GM12878 (cell line): ENCODE measurements around the gene HDAC9. TPM values are rescaled to one million over a fixed set of nuclear protein-coding genes. Genes with fewer than 3 reads are reported as not detected.

Experiments used
- ATAC-seq: fragments of 200-7000 bp; cut with Tn5 transposase; 3 replicates; pipeline ENCODE4 v1.9.1; 2020; ENCODE audit warnings: mild to moderate bottlenecking, moderate library complexity
- BruUV-seq: library from RNA; stranded (reverse); fragments of 400-500 nt; replicated peaks from 2 replicates; lab custom pipeline; 2021; lab: Mats Ljungman, UMichigan
- CTCF ChIA-PET: fragments of 300-600 bp; sonication (Branson Sonifier 250); formaldehyde crosslinking; extraction: SDS; loops from one replicate; lab custom pipeline; 2021; ENCODE audit warnings: inconsistent platforms; lab: Yijun Ruan, JAX
- POLR2A ChIA-PET: fragments of 350-600 bp; formaldehyde crosslinking; extraction: SDS; loops from one replicate; lab custom pipeline; 2021; ENCODE audit warnings: inconsistent platforms; lab: Charles Lee
- RAD21 ChIA-PET: fragments of 300-600 bp; sonication (Branson Sonifier 250); formaldehyde crosslinking; loops from one replicate; lab custom pipeline; 2023; ENCODE audit warnings: antibody characterized with exemption; ENCODE audit not compliant: unreplicated experiment; lab: Charles Lee
- SMC1A ChIA-PET: fragments of 300-600 bp; sonication (Branson Sonifier 250); formaldehyde crosslinking; loops from one replicate; lab custom pipeline; 2023; ENCODE audit not compliant: unreplicated experiment, uncharacterized antibody; lab: Charles Lee
- DNase-seq: peaks from one replicate; pipeline ENCODE4 v3.0.0-alpha.2; 2011; ENCODE audit warnings: low read depth, low spot score
- FAIRE-seq: peaks from 3 replicates; lab custom pipeline; 2011; peaks lifted over from hg19 to GRCh38; lab: Jason Lieb, UNC
- H2AFZ ChIP-seq: 2 replicates; pipeline ENCODE4 v1.6.0; 2011; ENCODE audit warnings: low read depth, low read length, control low read depth; ENCODE audit not compliant: control insufficient read depth
- H3K27ac ChIP-seq: 2 replicates; pipeline ENCODE4 v1.5.1; 2011; ENCODE audit warnings: control low read depth; ENCODE audit not compliant: control insufficient read depth, insufficient read depth
- H3K27me3 ChIP-seq, 2 experiments: replicated peaks in 1 of 2; 2 replicates each; pipeline versions ENCODE4 v1.6.0 to v1.6.1; 2011; ENCODE audit warnings: low read length in 1 of 2; ENCODE audit not compliant: control insufficient read depth in 2 of 2, insufficient read depth in 2 of 2
- H3K36me3 ChIP-seq, 2 experiments: 2 replicates each; pipeline ENCODE4 v1.5.1; 2011; ENCODE audit warnings: low read length in 1 of 2; ENCODE audit not compliant: control insufficient read depth in 2 of 2, insufficient read depth in 2 of 2
- H3K4me1 ChIP-seq: 2 replicates; pipeline ENCODE4 v1.6.1; 2011; ENCODE audit warnings: mild to moderate bottlenecking, low read length, moderate library complexity, mixed read lengths; ENCODE audit not compliant: control insufficient read depth, insufficient read depth
- H3K4me2 ChIP-seq: 2 replicates; pipeline ENCODE4 v1.6.0; 2011; ENCODE audit warnings: control low read depth; ENCODE audit not compliant: control insufficient read depth, insufficient read depth
- H3K4me3 ChIP-seq: fragments of 200-600 bp; sonication (generic); 2 replicates; pipeline ENCODE4 v1.5.1; 2016
- H3K79me2 ChIP-seq: 2 replicates; pipeline ENCODE4 v1.6.0; 2011; ENCODE audit warnings: low read length; ENCODE audit not compliant: control insufficient read depth, insufficient read depth
- H3K9ac ChIP-seq: 2 replicates; pipeline ENCODE4 v1.8.0; 2011; ENCODE audit warnings: low read length, control low read depth, mixed read lengths; ENCODE audit not compliant: control insufficient read depth, insufficient read depth
- H3K9me3 ChIP-seq: replicated peaks from 3 replicates; pipeline ENCODE4 v1.5.1; 2011; ENCODE audit warnings: mild to moderate bottlenecking, low read length; ENCODE audit not compliant: control insufficient read depth, insufficient read depth
- H4K20me1 ChIP-seq: 2 replicates; pipeline ENCODE4 v1.6.0; 2011; ENCODE audit not compliant: control insufficient read depth, insufficient read depth
- ETV6 ChIP-seq, 2 experiments: fragments of 450-650 bp in 1 of 2; IDR thresholded peaks in 1 of 2; conservative IDR thresholded peaks in 1 of 2; 2 replicates each; pipeline ENCODE4 v1.6.1; 2014; ENCODE audit warnings: antibody characterized with exemption in 1 of 2, borderline replicate concordance in 1 of 2, low read depth in 1 of 2, mild to moderate bottlenecking in 1 of 2, moderate library complexity in 1 of 2
- GATAD2B ChIP-seq: fragments of 450-650 bp; conservative IDR thresholded peaks from 2 replicates; pipeline ENCODE4 v1.6.1; 2017; ENCODE audit warnings: low read depth, mild to moderate bottlenecking, moderate library complexity
- HDAC2 ChIP-seq: fragments of 200-600 bp; sonication (generic); IDR thresholded peaks from 2 replicates; pipeline ENCODE4 v1.6.1; 2017
- HDAC6 ChIP-seq: fragments of 200-600 bp; sonication (generic); IDR thresholded peaks from one replicate; pipeline ENCODE4 v1.8.0; 2017; ENCODE audit warnings: antibody characterized with exemption; ENCODE audit not compliant: unreplicated experiment
- MTA2 ChIP-seq: fragments of 450-650 bp; IDR thresholded peaks from 2 replicates; pipeline ENCODE4 v1.6.1; 2016; ENCODE audit warnings: low read depth, mild to moderate bottlenecking, moderate library complexity
- NR2F1 ChIP-seq: fragments of 450-650 bp; conservative IDR thresholded peaks from 2 replicates; pipeline ENCODE4 v1.6.1; 2017; ENCODE audit warnings: mild to moderate bottlenecking
- SMARCA5 ChIP-seq: fragments of 450-650 bp; IDR thresholded peaks from 2 replicates; pipeline ENCODE4 v1.6.1; 2017; ENCODE audit warnings: mild to moderate bottlenecking
- SREBF1 ChIP-seq: IDR thresholded peaks from 2 replicates; pipeline ENCODE4 v1.6.1; 2012; ENCODE audit warnings: mild to moderate bottlenecking, low read length
- TCF12 ChIP-seq: IDR thresholded peaks from 2 replicates; pipeline ENCODE4 v1.6.1; 2011; ENCODE audit warnings: low read depth, mild to moderate bottlenecking, low read length
- ZNF687 ChIP-seq: fragments of 450-650 bp; IDR thresholded peaks from 2 replicates; pipeline ENCODE4 v1.6.1; 2017; ENCODE audit warnings: mild to moderate bottlenecking, moderate library complexity
- WGBS: methylation state at CpG from one replicate; pipeline ENCODE4 v1.1.6; 2016; ENCODE audit warnings: low lambda C conversion rate; ENCODE audit not compliant: insufficient replicate concordance, insufficient coverage; ENCODE audit errors: missing lambda C conversion rate; 5-methylcytosine and 5-hydroxymethylcytosine counted together
- in situ Hi-C: fragments of 300-500 bp; cut with MboI; formaldehyde crosslinking; loops from 9 replicates; pipeline ENCODE4 v1.14.3; 2018; ENCODE audit warnings: mixed read lengths
- intact Hi-C: fragments of 100-400 bp; cut with micrococcal nuclease; formaldehyde crosslinking; loops from one replicate; pipeline ENCODE4 v1.14.2; 2022; ENCODE audit not compliant: unreplicated experiment
- polyA plus RNA-seq, 11 experiments: library from polyadenylated mRNA; depleted of rRNA in 4 of 11; unstranded in 6 of 11; stranded (reverse) in 5 of 11; fragments of >200 nt; fragmentation: Nextera tagmentation in 4 of 11; fragmentation: Illumina TruSeq in 1 of 11; extraction: Ambion mirVana in 4 of 11; extraction: Trizol in 1 of 11; gene quantifications; 1 replicate in 1 of 11; 2 replicates in 10 of 11; pipeline versions ENCODE4 v1.2.1 to v1.2.3, GENCODE V29; 2011 to 2016; ENCODE audit warnings: inconsistent platforms in 2 of 11, missing spikeins in 2 of 11, low read depth in 1 of 11
- total RNA-seq, 4 experiments: library from RNA; depleted of rRNA in 3 of 4; stranded (reverse); fragments of >200 nt in 3 of 4; fragmentation: Illumina TruSeq in 1 of 4; extraction: Trizol in 1 of 4; gene quantifications; 2 replicates each; pipeline versions ENCODE4 v1.2.1 to v1.2.3, GENCODE V29; 2013 to 2021

Gene HDAC9
- total and polyA plus RNA-seq, 10 of the 15 experiments (the other 5 are each of a cell fraction or from before 2014, with no cell fraction given), result 0.73 to 12.8 (median 0.92) TPM

- no peaks in the 10 kb centered on the region for H3K36me3 ChIP-seq
- no peak overlapping the region for H3K9ac ChIP-seq
- H3K27me3 ChIP-seq, result no peaks in the 10 kb centered on the region
- DNase-seq (no peak), FAIRE-seq (no peak), ATAC-seq (no peak)
- no peaks in the 10 kb centered on the region for H4K20me1 ChIP-seq
- no TSS peak for BruUV-seq
- H3K4me2 ChIP-seq, result no peak overlapping the region
- H3K9me3 ChIP-seq, result no peaks in the 10 kb centered on the region
- intact Hi-C loops (no loop called here), in situ Hi-C loops (no loop called here)
- H3K4me1 ChIP-seq, result no peaks in the 10 kb centered on the region
- SMC1A ChIA-PET, result interaction anchor here (1.5 kb wide), 1 partner anchor 16 kb away, joined by 3 read pairs; no protein-coding TSS in a partner anchor
- H3K79me2 ChIP-seq, result no peaks in the 10 kb centered on the region
- no peak overlapping the region for H3K27ac ChIP-seq
- H3K4me3 ChIP-seq, result no peak overlapping the region
- CTCF ChIA-PET, result interaction anchor here (1.5 kb wide), 1 partner anchor 14 kb away, joined by 3 read pairs; no protein-coding TSS in a partner anchor
- 31% methylated on average over 5 of the region's 5 CpGs for WGBS
- POLR2A ChIA-PET, result no interaction called here
- no peak overlapping the region for H2AFZ ChIP-seq
- TF ChIP-seq HDAC2 (no peak), HDAC6 (no peak), SMARCA5 (no peak), NR2F1 (no peak), TCF12 (no peak), MTA2 (no peak), GATAD2B (no peak), SREBF1 (no peak), ZNF687 (no peak), ETV6 (conservative IDR thresholded peaks at IDR 0.05 in 1 of 2, IDR thresholded peaks at IDR 0.05 in 1 of 2; ENCODE audit: borderline replicate concordance in 1 of 2, low read depth in 1 of 2) (no peak)
- RAD21 ChIA-PET, result interaction anchor here (1.4 kb wide), 1 partner anchor 22 kb away, joined by 3 read pairs; no protein-coding TSS in a partner anchor
Observed at GRCh38 chr7:19009241-19009935, 513.8 kb downstream of the HDAC9 start.
